Measurements from ENCODE around the gene KLK3. TPM values are rescaled to one million over a fixed set of nuclear protein-coding genes. Genes with fewer than 3 reads are reported as not detected.
"Not testable (repeated sequence)": the region's sequence is repeated elsewhere in the genome, so short reads cannot be mapped to it uniquely, and the experiment has no call there.

KLK3 gene
- total and polyA plus RNA-seq, 2 experiments from 2014 or later, result not detected

GRCh38 chr19:50891253-50891625 lies 36.5 kb downstream of the KLK3 start:
- Histone ChIP-seq H3K79me2 (no peaks in the 10 kb centered on the region), H3K4me1 (ENCODE audit: insufficient read depth) (no peaks in the 10 kb centered on the region), H3K36me3 (replicated peaks; ENCODE audit: insufficient read depth, low read depth) (no peaks in the 10 kb centered on the region), H4K20me1 (ENCODE audit: insufficient read depth, poor library complexity, severe bottlenecking) (no peaks in the 10 kb centered on the region), H3K9me3 (ENCODE audit: low read depth) (no peaks in the 10 kb centered on the region), H3K4me3 (no peak overlapping the region), H3K27me3 (no peaks in the 10 kb centered on the region), H3K9me2 (replicated peaks; ENCODE audit: insufficient read depth) (no peaks in the 10 kb centered on the region), H2AFZ (no peak overlapping the region), H3K4me2 (no peak overlapping the region), H3K27ac (no peak overlapping the region)
- no peak for DNase-seq (ENCODE audit: low spot score)
- TF ChIP-seq CTCF (IDR thresholded peaks at IDR 0.05; ENCODE audit: poor library complexity) (no peak), EZH2 (IDR thresholded peaks at IDR 0.05; ENCODE audit: borderline replicate concordance) (no peak), EZH2phosphoT487 (IDR thresholded peaks at IDR 0.05; ENCODE audit: low read depth, severe bottlenecking, unreplicated experiment) (no peak)
- 96% methylated on average over 5 of the region's 5 CpGs for WGBS (ENCODE audit: low lambda C conversion rate, missing lambda C conversion rate)

GRCh38 chr19:50893047-50893736 lies 38.5 kb downstream of the KLK3 start:
- WGBS (ENCODE audit: low lambda C conversion rate, missing lambda C conversion rate), result 90% methylated on average over 18 of the region's 18 CpGs
- H3K27me3 ChIP-seq, result no peaks in the 10 kb centered on the region
- H3K79me2 ChIP-seq, result no peaks in the 10 kb centered on the region
- no peak overlapping the region for H3K4me3 ChIP-seq
- H3K9me3 ChIP-seq (ENCODE audit: low read depth), result no peaks in the 10 kb centered on the region
- H3K9me2 ChIP-seq (replicated peaks; ENCODE audit: insufficient read depth), result no peaks in the 10 kb centered on the region
- H3K4me1 ChIP-seq (ENCODE audit: insufficient read depth), result no peaks in the 10 kb centered on the region
- H3K36me3 ChIP-seq (replicated peaks; ENCODE audit: insufficient read depth, low read depth), result no peaks in the 10 kb centered on the region
- TF ChIP-seq EZH2phosphoT487 (IDR thresholded peaks at IDR 0.05; ENCODE audit: low read depth, severe bottlenecking, unreplicated experiment), result no peak
- no peak for TF ChIP-seq EZH2 (IDR thresholded peaks at IDR 0.05; ENCODE audit: borderline replicate concordance)
- TF ChIP-seq CTCF (IDR thresholded peaks at IDR 0.05; ENCODE audit: poor library complexity), result no peak
- no peak overlapping the region for H3K27ac ChIP-seq
- no peaks in the 10 kb centered on the region for H4K20me1 ChIP-seq (ENCODE audit: insufficient read depth, poor library complexity, severe bottlenecking)
- no peak overlapping the region for H3K4me2 ChIP-seq
- no peak for DNase-seq (ENCODE audit: low spot score)
- H2AFZ ChIP-seq, result no peak overlapping the region

GRCh38 chr19:50894478-50895356 lies 40.0 kb downstream of the KLK3 start:
- Histone ChIP-seq H3K79me2 (no peaks in the 10 kb centered on the region), H2AFZ (no peak overlapping the region), H3K27me3 (peaks cover 11% of the 10 kb centered on the region), H3K4me1 (ENCODE audit: insufficient read depth) (no peaks in the 10 kb centered on the region), H4K20me1 (ENCODE audit: insufficient read depth, poor library complexity, severe bottlenecking) (no peaks in the 10 kb centered on the region), H3K36me3 (replicated peaks; ENCODE audit: insufficient read depth, low read depth) (no peaks in the 10 kb centered on the region), H3K27ac (no peak overlapping the region), H3K9me2 (replicated peaks; ENCODE audit: insufficient read depth) (no peaks in the 10 kb centered on the region), H3K4me2 (no peak overlapping the region), H3K4me3 (no peak overlapping the region), H3K9me3 (ENCODE audit: low read depth) (no peaks in the 10 kb centered on the region)
- TF ChIP-seq EZH2phosphoT487 (IDR thresholded peaks at IDR 0.05; ENCODE audit: low read depth, severe bottlenecking, unreplicated experiment) (no peak), EZH2 (IDR thresholded peaks at IDR 0.05; ENCODE audit: borderline replicate concordance) (no peak), CTCF (IDR thresholded peaks at IDR 0.05; ENCODE audit: poor library complexity) (no peak)
- DNase-seq (ENCODE audit: low spot score), result no peak
- WGBS (ENCODE audit: low lambda C conversion rate, missing lambda C conversion rate), result 74% methylated on average over 10 of the region's 10 CpGs

GRCh38 chr19:50896089-50896590 lies 41.4 kb downstream of the KLK3 start:
- 92% methylated on average over 9 of the region's 9 CpGs for WGBS (ENCODE audit: low lambda C conversion rate, missing lambda C conversion rate)
- H3K4me1 ChIP-seq (ENCODE audit: insufficient read depth); H3K27ac ChIP-seq; H2AFZ ChIP-seq; H3K79me2 ChIP-seq; H3K9me3 ChIP-seq (ENCODE audit: low read depth); H3K4me3 ChIP-seq; DNase-seq (ENCODE audit: low spot score); H3K4me2 ChIP-seq; H4K20me1 ChIP-seq (ENCODE audit: insufficient read depth, poor library complexity, severe bottlenecking); H3K9me2 ChIP-seq (replicated peaks; ENCODE audit: insufficient read depth); H3K36me3 ChIP-seq (replicated peaks; ENCODE audit: insufficient read depth, low read depth): not testable (repeated sequence)
- peaks cover 11% of the 10 kb centered on the region for H3K27me3 ChIP-seq

Data from hepatocyte (in vitro differentiated cells).